HG02571 (cell line): ENCODE measurements around the gene LEMD2.

Experiments
- ATAC-seq: cut with Tn5 transposase; IDR thresholded peaks from one replicate; pipeline ENCODE4 v1.9.1; 2021; ENCODE audit warnings: mild to moderate bottlenecking, moderate library complexity; ENCODE audit not compliant: unreplicated experiment

The LEMD2 gene

DNA sequence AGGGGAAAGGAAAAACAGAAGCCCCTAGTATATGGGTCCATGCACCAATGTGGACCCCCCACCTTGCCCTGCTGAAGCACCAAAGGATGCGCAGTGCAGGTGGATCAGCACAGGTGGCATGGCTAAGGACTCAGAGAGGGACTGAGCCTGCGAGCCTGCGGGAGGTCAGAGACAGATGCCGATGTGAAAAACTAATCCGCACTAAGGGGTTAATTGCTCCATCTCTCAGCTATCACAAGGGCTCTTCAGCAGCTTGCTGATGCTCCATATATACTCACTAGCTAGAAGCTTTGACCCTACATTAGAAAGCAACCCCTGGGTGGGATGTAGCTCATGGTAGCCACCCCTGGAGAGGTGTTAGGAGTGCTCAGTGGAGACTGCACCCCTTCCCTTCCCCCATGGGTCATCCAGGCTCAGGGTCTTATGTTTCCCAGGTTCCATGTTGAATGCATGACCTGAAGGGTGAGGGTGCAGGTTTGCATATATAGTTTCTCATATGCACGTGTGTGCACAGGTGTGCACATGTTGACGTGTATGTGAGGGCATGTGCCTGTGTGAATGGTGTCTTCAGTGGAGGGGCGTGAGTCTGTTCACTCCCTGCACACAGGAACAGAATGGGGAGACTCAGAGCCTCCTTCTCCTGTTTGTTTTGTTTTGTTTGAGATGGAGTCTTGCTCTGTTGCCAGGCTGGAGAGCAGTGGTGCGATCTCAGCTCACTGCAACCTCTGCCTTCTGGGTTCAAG is 28.9 kb downstream of the LEMD2 start:
- ATAC-seq = no peak

- ATAC-seq = no peak
These were observed 30.1 kb downstream of the LEMD2 start for GRCh38 chr6:33758815-33759216.

- no peak for ATAC-seq
These were observed 31.0 kb downstream of the LEMD2 start for GRCh38 chr6:33757906-33758305.

DNA sequence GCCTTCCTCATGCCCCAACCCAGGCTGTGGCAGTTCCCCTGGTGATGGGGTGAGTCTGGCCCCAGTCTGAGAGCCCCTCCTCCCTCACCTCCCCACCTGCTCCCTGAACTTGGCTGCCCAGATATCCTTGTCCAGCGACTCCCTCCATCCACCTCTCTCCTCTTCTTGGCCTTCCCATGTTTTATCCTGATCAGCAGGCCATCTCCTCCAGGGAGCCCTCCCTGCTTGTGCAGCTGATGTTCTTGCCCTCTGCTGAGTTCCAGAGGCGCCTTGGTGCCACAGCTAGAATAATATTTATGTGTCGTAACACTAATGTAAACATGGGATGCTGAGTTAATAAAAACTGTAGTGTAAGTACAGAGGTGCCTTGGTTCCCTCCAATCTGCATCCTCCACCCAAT is 31.8 kb downstream of the LEMD2 start:
- ATAC-seq = no peak

GRCh38 chr6:33756211-33756954 is 32.5 kb downstream of the LEMD2 start:
- ATAC-seq = no peak

- no peak for ATAC-seq
These were observed 33.7 kb downstream of the LEMD2 start for GRCh38 chr6:33755070-33755869.

GRCh38 chr6:33754222-33754621 is 34.7 kb downstream of the LEMD2 start:
- no peak for ATAC-seq

GRCh38 chr6:33752646-33753015 is 36.3 kb downstream of the LEMD2 start:
- no peak for ATAC-seq

DNA sequence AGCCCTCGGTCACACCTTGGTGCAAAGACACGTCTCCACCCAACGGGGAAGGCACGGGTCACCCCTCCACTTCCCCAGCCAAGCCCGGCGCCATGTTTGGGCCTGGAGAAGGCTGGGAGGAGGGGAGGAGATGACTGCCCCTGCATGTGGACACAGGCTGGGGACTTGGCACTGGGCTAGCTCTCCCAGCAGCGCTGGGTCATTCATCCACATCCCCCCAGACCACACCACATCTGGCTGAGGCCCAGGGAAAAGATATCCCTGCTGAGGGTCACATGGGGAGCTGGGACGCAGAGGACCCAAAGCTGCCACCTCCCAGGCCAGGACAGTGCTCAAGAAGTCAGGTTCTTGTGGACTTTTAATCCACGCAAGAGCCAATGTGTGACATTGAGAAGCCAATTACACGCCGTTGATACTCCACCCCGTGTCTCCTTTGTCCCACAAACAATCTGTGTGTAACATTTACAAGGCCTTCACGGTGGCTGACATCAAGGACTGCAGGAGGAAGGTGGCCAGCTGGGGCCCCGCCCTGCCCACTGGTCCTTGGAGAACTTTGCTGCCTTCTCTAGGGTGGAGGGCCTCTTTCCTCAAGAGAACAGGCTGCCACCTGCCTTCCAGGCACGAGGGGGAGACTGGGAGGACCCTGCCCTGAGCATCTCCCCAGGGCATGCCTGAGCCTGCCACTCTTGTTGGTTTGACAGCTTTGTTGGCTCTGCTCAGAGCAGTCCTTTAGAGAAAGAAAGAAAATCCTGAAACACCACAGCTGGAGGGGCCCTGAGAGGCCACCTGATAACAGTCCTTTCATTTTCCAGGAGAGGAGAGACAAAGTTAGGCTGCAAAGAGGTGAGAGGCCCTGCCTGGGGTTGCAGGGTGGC is 36.9 kb downstream of the LEMD2 start:
- ATAC-seq = no peak

- no peak for ATAC-seq
These were observed 38.5 kb downstream of the LEMD2 start for GRCh38 chr6:33750244-33750991.

- ATAC-seq = no peak
These were observed 39.5 kb downstream of the LEMD2 start for GRCh38 chr6:33749401-33749800.

GRCh38 chr6:33748841-33749240 is 40.1 kb downstream of the LEMD2 start:
- ATAC-seq = no peak

- no peak for ATAC-seq
These were observed 41.1 kb downstream of the LEMD2 start for GRCh38 chr6:33747823-33748222.

- ATAC-seq = no peak
These were observed 42.3 kb downstream of the LEMD2 start, which contains the start of gene IP6K3 for GRCh38 chr6:33746651-33747100. IP6K3 (minus strand) TSS chr6:33746905; CDS start chr6:33735476, 11,429 bp downstream.

DNA sequence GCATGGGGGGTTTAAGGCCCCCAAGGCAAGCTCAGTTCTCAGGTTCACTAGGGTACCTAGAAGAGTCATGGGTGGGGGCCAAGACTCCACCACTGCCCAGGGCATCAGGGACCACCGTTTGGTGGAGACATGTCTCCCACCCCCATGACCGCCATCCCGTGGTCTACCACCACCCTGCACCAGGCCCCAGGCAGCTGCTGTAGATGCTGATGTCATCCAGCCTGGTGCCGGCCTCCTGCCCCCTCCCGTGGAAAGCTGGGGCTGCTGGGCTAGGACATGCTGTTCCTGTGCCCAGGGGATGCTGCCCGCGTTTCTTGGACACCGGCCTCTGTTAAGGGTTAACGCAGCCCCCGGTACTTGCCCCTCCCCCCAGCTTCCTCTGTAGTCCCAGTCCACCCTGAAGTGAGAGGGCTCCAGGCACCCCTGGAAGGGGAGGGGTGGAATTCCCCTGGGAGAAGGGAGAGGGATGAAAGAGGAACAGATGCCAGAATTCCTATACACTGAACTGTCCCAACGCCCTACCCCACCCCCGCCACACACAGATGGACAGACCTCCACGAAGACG is 42.8 kb downstream of the LEMD2 start:
- ATAC-seq = no peak

DNA sequence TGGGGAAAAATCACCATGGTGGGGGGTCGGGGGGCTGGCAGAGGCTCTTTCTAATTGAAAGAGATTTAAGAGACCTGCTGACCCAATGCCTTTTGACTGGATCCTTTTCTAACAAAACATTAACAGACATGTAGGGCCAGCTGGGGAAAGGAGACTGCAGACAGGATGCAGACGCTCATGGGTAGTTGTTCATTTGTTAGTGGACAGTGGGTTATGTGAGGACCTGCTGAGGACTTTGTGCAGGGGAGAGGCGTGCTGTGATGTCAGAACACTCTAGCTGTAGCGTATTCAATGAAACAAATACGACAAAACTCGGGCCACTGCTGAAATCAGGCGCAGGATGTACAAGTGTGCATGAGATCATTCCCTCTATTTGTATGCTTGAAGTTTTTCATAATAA is 43.4 kb downstream of the LEMD2 start:
- no peak for ATAC-seq

GRCh38 chr6:33744895-33745546 is 43.9 kb downstream of the LEMD2 start:
- no peak for ATAC-seq

GRCh38 chr6:33744001-33744848 is 44.7 kb downstream of the LEMD2 start:
- no peak for ATAC-seq
